Nephron (organoid): ENCODE results near the gene GGA1.
"Not testable (repeated sequence)": the region's sequence is repeated elsewhere in the genome, so short reads cannot be mapped to it uniquely, and the experiment has no call there.

ENCODE experiments used
- H3K27ac Mint-ChIP-seq, 3 experiments: 2 replicates each; pipeline ENCODE4 v1.8.0; 2020; ENCODE audit warnings: mixed read lengths in 3 of 3, mild to moderate bottlenecking in 2 of 3, moderate library complexity in 1 of 3
- H3K27me3 Mint-ChIP-seq: 2 replicates; pipeline ENCODE4 v1.8.0; 2021; ENCODE audit warnings: low read depth, mild to moderate bottlenecking, moderate library complexity, mixed read lengths
- H3K36me3 Mint-ChIP-seq: 2 replicates; pipeline ENCODE4 v1.8.0; 2020; ENCODE audit warnings: low read depth, mixed read lengths
- H3K4me1 Mint-ChIP-seq: 2 replicates; pipeline ENCODE4 v1.8.0; 2020; ENCODE audit warnings: mixed read lengths
- H3K4me3 Mint-ChIP-seq, 3 experiments: 2 replicates each; pipeline ENCODE4 v1.8.0; 2020; ENCODE audit warnings: mild to moderate bottlenecking in 3 of 3, mixed read lengths in 3 of 3, moderate library complexity in 2 of 3
- H3K9me3 Mint-ChIP-seq: 2 replicates; pipeline ENCODE4 v1.8.0; 2020; ENCODE audit warnings: mixed read lengths
- TF ChIP-seq, protein P1 (sequence below), 3 experiments: fragments of 200-600 bp; sonication (generic); IDR thresholded peaks; one replicate each; pipeline ENCODE4 v1.5.0; 2021; ENCODE audit warnings: antibody characterized with exemption in 3 of 3; ENCODE audit not compliant: unreplicated experiment in 3 of 3

GGA1 gene

DNA sequence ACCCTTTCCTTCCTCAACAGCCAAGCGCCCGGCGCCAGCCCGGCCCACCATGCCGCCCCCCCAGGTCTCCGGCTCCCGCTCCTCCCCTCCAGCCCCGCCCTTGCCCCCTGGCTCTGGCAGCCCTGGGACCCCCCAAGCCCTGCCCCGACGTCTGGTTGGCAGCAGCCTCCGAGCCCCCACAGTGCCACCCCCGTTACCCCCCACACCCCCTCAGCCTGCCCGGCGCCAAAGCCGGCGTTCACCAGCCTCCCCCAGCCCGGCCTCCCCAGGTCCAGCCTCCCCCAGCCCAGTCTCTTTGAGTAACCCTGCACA, 46.6 kb downstream of the GGA1 start:
- Mint-ChIP-seq H3K36me3 (peaks cover 24% of the 10 kb centered on the region), H3K27me3 (no peaks in the 10 kb centered on the region), H3K4me1 (peaks cover 18% of the 10 kb centered on the region), H3K4me3 (no peak overlapping the region), H3K27ac (no peak overlapping the region), H3K9me3 (no peaks in the 10 kb centered on the region)
- TF ChIP-seq, protein P1, sequence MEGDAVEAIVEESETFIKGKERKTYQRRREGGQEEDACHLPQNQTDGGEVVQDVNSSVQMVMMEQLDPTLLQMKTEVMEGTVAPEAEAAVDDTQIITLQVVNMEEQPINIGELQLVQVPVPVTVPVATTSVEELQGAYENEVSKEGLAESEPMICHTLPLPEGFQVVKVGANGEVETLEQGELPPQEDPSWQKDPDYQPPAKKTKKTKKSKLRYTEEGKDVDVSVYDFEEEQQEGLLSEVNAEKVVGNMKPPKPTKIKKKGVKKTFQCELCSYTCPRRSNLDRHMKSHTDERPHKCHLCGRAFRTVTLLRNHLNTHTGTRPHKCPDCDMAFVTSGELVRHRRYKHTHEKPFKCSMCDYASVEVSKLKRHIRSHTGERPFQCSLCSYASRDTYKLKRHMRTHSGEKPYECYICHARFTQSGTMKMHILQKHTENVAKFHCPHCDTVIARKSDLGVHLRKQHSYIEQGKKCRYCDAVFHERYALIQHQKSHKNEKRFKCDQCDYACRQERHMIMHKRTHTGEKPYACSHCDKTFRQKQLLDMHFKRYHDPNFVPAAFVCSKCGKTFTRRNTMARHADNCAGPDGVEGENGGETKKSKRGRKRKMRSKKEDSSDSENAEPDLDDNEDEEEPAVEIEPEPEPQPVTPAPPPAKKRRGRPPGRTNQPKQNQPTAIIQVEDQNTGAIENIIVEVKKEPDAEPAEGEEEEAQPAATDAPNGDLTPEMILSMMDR (IDR thresholded peaks at IDR 0.05; ENCODE audit: unreplicated experiment in 3 of 3), result no peak

DNA sequence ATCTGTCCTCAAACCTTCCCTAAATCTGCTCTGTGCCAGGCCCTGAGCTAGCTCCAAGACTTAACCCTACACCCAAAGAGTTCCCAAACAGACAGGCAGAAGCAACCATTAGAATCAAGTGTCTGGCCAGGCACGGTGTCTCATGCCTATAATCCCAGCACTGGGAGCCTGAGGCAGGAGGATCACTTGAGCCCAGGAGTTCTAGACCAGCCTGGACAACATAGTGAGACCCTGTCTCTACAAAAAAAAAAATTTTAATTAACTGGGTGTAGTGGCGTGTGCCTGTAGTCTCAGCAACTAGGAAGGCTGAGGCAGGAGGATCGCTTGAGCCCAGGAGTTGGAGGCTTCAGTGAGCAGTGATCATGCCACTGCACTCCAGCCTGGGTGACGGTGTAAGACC, 47.9 kb downstream of the GGA1 start:
- peaks cover 32% of the 10 kb centered on the region for H3K4me1 Mint-ChIP-seq
- peaks cover 16% of the 10 kb centered on the region for H3K36me3 Mint-ChIP-seq
- H3K4me3 Mint-ChIP-seq, result peak overlapping the region in 1 of 3 experiments; percentile 51
- not testable (repeated sequence) for H3K27me3 Mint-ChIP-seq, H3K9me3 Mint-ChIP-seq
- H3K27ac Mint-ChIP-seq, result peak overlapping the region; percentile 7 to 52 (median 37)

DNA sequence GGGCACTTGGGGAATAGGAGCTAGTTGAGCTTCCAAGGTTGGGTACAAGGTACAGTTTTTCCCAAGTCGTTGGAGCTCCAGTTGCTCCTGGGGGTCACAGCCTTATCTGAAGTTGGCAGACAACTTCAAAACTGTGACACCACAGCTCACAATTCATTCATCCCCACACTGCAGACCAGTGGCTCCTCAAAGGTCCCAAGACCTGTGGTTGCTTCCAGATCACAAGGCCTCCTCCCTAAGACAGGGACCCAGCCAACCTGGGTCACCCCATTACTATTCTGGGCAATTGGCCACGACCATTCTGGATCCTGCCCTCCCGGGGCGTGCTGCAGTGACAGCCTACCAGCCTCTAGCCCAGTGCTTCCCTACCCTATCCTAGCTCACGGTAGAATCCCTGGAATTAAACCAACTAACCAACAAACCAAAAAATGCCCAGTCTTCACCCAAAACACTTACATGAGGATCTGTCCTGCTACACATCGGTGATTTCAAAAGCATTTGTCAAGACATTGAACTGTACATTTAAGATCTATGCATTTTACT, 49.0 kb downstream of the GGA1 start:
- Mint-ChIP-seq H3K4me3 (peak overlapping the region; percentile 90 to 93 (median 90)), H3K36me3 (peaks cover 7% of the 10 kb centered on the region), H3K4me1 (peaks cover 38% of the 10 kb centered on the region), H3K9me3 (no peaks in the 10 kb centered on the region), H3K27me3 (no peaks in the 10 kb centered on the region), H3K27ac (peak overlapping the region; percentile 91 to 93 (median 91))
- TF ChIP-seq, protein P1 (IDR thresholded peaks at IDR 0.05; ENCODE audit: unreplicated experiment in 3 of 3), result no peak

DNA sequence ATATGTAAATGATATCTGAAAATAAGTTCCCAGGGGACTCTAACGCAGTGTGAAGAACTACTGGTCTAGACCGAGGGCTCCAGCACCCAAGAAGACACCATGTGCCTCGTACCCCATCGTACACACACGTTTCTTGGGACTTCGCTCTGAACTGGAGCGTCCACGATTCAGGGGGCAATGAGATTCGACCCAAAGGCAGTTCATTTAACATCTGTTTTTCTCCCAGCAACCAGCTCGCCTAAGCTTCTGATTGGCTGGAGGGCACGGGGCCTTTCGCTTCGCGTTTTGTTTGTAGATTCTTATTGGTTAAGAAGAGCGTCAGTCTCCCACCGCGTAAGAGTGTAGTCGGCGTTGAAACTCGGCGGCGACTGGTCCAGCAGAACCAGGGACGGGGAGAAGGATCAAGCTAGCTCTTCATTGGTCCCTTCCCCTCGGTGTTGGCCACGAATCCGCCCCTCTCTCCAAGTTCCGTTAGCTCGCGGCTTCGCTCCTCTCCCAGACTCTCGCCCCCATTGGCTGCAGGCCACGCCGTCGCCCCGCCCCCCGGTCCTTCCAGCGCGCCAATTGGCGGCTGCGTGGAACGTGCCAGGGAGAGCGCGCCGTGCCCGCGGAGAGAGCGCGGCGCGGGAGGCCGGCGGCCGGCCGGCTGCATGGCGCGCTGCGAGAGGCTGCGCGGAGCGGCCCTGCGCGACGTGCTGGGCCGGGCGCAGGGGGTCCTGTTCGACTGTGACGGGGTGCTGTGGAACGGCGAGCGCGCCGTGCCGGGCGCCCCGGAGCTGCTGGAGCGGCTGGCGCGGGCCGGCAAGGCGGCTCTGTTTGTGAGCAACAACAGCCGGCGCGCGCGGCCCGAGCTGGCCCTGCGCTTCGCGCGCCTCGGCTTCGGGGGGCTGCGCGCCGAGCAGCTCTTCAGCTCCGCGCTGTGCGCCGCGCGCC, 49.8 kb downstream of the GGA1 start, which contains the start of gene PDXP:
Gene PDXP, plus strand, starts transcription at position 591 of the 933 bp plus-strand sequence. Its CDS starts 60 bp downstream, at position 651.
- Mint-ChIP-seq H3K27me3 (no peaks in the 10 kb centered on the region), H3K27ac (peak within 1 kb of the TSS; percentile 91 to 93 (median 91)), H3K4me3 (peak within 1 kb of the TSS; percentile 90 to 93 (median 90)), H3K9me3 (no peaks in the 10 kb centered on the region), H3K36me3 (no peaks in the 10 kb centered on the region), H3K4me1 (peaks cover 38% of the 10 kb centered on the region)
- TF ChIP-seq, protein P1 (IDR thresholded peaks at IDR 0.05; ENCODE audit: unreplicated experiment in 3 of 3), result no peak

DNA sequence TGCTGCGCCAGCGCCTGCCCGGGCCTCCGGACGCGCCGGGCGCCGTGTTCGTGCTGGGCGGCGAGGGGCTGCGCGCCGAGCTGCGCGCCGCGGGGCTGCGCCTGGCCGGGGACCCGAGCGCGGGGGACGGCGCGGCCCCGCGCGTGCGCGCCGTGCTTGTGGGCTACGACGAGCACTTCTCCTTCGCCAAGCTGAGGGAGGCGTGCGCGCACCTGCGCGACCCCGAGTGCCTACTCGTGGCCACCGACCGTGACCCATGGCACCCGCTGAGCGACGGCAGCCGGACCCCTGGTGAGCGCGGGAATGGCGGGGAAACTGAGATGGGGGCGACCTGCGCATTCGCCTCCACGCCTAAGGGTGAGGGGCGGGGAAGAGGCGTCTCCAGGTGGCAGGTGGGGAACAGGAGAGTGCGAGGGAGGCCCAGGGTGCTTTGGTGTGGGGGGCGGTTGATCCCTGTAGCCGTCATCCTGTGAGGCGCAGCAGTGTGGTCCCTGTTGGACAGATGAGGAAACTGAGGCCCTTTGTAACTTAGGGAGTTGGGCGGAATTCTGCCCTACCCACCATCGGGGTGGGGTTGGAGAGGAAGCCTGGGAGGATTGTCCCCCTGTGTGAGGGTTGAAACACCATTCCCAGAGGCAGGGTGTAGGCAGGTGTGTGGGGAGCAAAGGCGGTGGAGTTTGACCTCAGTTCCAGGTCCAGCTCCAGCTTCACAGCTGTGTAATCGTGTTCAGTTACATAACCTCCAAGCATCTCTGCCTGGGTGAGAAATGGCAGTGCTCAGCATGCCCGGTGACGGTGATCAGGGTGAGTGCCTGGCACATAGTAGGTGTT, 50.6 kb downstream of the GGA1 start:
- Mint-ChIP-seq H3K36me3 (no peaks in the 10 kb centered on the region), H3K4me1 (peaks cover 38% of the 10 kb centered on the region), H3K9me3 (no peaks in the 10 kb centered on the region), H3K27me3 (no peaks in the 10 kb centered on the region), H3K4me3 (peak overlapping the region; percentile 69 to 87 (median 86)), H3K27ac (peak overlapping the region; percentile 15 to 65 (median 43))
- TF ChIP-seq, protein P1 (IDR thresholded peaks at IDR 0.05; ENCODE audit: unreplicated experiment in 3 of 3), result no peak
